Liver (tissue), 9 donors: ENCODE results near the gene CAMKV. TPM values are rescaled to one million over a fixed set of nuclear protein-coding genes. Genes with fewer than 3 reads are reported as not detected.

ENCODE experiments used
- DNase-seq: peaks from one replicate; pipeline ENCODE4 v3.0.0-alpha.2; 2017; ENCODE audit warnings: low spot score
- H3K27ac ChIP-seq, 2 donors: one replicate each; pipeline ENCODE4 v1.7.0; 2013; ENCODE audit warnings: inconsistent platforms in 2 of 2, low read length in 2 of 2, control low read depth in 1 of 2, low read depth in 1 of 2, mild to moderate bottlenecking in 1 of 2
- H3K27me3 ChIP-seq, 4 donors: one replicate each; pipeline versions ENCODE4 v1.6.1 to v1.7.0; 2013; ENCODE audit warnings: low read length in 3 of 4, inconsistent platforms in 1 of 4, mild to moderate bottlenecking in 1 of 4, moderate library complexity in 1 of 4; ENCODE audit not compliant: control insufficient read depth in 4 of 4, insufficient read depth in 4 of 4
- H3K36me3 ChIP-seq, 4 donors: one replicate each; pipeline versions ENCODE4 v1.6.1 to v1.7.0; 2013; ENCODE audit warnings: low read length in 3 of 4, mild to moderate bottlenecking in 3 of 4, low read depth in 1 of 4, moderate library complexity in 1 of 4; ENCODE audit not compliant: control insufficient read depth in 4 of 4, insufficient read depth in 3 of 4
- H3K4me1 ChIP-seq, 4 donors: one replicate each; pipeline versions ENCODE4 v1.6.1 to v1.7.0; 2013; ENCODE audit warnings: low read length in 3 of 4, mild to moderate bottlenecking in 3 of 4, moderate library complexity in 1 of 4; ENCODE audit not compliant: control insufficient read depth in 4 of 4, insufficient read depth in 4 of 4
- H3K4me3 ChIP-seq, 3 donors: one replicate each; pipeline versions ENCODE4 v1.6.1 to v1.7.0; 2013; ENCODE audit warnings: low read length in 3 of 3, control low read depth in 1 of 3, low read depth in 1 of 3, mild to moderate bottlenecking in 1 of 3
- H3K9ac ChIP-seq, 2 donors: one replicate each; pipeline ENCODE4 v1.7.0; 2013; ENCODE audit warnings: low read length in 2 of 2, mild to moderate bottlenecking in 2 of 2, moderate library complexity in 2 of 2, control low read depth in 1 of 2, low read depth in 1 of 2
- H3K9me3 ChIP-seq, 4 donors: one replicate each; pipeline versions ENCODE4 v1.6.1 to v1.7.0; 2013; ENCODE audit warnings: low read length in 3 of 4; ENCODE audit not compliant: control insufficient read depth in 4 of 4
- ATF3 ChIP-seq: IDR thresholded peaks from 2 replicates; pipeline ENCODE4 v1.6.1; 2016; ENCODE audit warnings: antibody characterized with exemption
- FOXA1 ChIP-seq: IDR thresholded peaks from 2 replicates; pipeline ENCODE4 v1.6.1; 2016; ENCODE audit warnings: antibody characterized with exemption
- FOXA2 ChIP-seq: IDR thresholded peaks from 2 replicates; pipeline ENCODE4 v1.6.1; 2016; ENCODE audit warnings: antibody characterized with exemption
- HNF4A ChIP-seq, 2 donors: conservative IDR thresholded peaks; 2 replicates each; pipeline ENCODE4 v1.6.1; 2016; ENCODE audit warnings: antibody characterized with exemption in 2 of 2, mild to moderate bottlenecking in 2 of 2
- JUND ChIP-seq, 2 donors: IDR thresholded peaks; 2 replicates each; pipeline ENCODE4 v1.6.1; 2016; ENCODE audit warnings: antibody characterized with exemption in 2 of 2
- NR2F2 ChIP-seq: IDR thresholded peaks from 2 replicates; pipeline ENCODE4 v1.6.1; 2016; ENCODE audit warnings: antibody characterized with exemption
- REST ChIP-seq: IDR thresholded peaks from 2 replicates; pipeline ENCODE4 v1.6.1; 2016; ENCODE audit warnings: antibody characterized with exemption, mild to moderate bottlenecking
- RXRA ChIP-seq, 2 donors: IDR thresholded peaks; 2 replicates each; pipeline ENCODE4 v1.6.1; 2017 to 2018; ENCODE audit warnings: antibody characterized with exemption in 2 of 2, mild to moderate bottlenecking in 1 of 2
- SP1 ChIP-seq: IDR thresholded peaks from 2 replicates; pipeline ENCODE4 v1.6.1; 2018; ENCODE audit warnings: antibody characterized with exemption, mild to moderate bottlenecking
- TAF1 ChIP-seq: conservative IDR thresholded peaks from 2 replicates; pipeline ENCODE4 v1.6.1; 2016; ENCODE audit warnings: antibody characterized with exemption, mild to moderate bottlenecking
- YY1 ChIP-seq: IDR thresholded peaks from 2 replicates; pipeline ENCODE4 v1.6.1; 2016; ENCODE audit warnings: antibody characterized with exemption, mild to moderate bottlenecking
- WGBS: extraction: QIAGEN DNeasy Blood & Tissue Kit; methylation state at CpG from one replicate; pipeline ENCODE4 v1.1.7; 2013; 5-methylcytosine and 5-hydroxymethylcytosine counted together
- polyA plus RNA-seq, 2 donors: library from polyadenylated mRNA; stranded (reverse) in 1 of 2; unstranded in 1 of 2; fragments of 200-250 nt in 1 of 2; fragments of >200 nt in 1 of 2; fragmentation: Nextera tagmentation in 1 of 2; extraction: Ambion mirVana in 1 of 2; gene quantifications; one replicate each; pipeline versions ENCODE4 v1.2.1 to v1.2.3, GENCODE V29; 2013 to 2015
- total RNA-seq, 2 donors: library from RNA; depleted of rRNA; stranded (reverse); fragments of >200 nt; gene quantifications; one replicate each; pipeline ENCODE4 v1.2.3, GENCODE V29; 2014
- TF ChIP-seq, protein P1 (sequence below): fragments of 150-350 bp; IDR thresholded peaks from 2 replicates; pipeline ENCODE4 v1.5.1; 2017; ENCODE audit warnings: improper control_type of control experiment, low read depth, low read length; ENCODE audit not compliant: missing input control
- donor health status: healthy.
- donor health status: healthy.
- donor health status: healthy.
- donor health status: healthy.
- donor health status: healthy.

Gene CAMKV
- total and polyA plus RNA-seq, 4 donors = not detected

DNA sequence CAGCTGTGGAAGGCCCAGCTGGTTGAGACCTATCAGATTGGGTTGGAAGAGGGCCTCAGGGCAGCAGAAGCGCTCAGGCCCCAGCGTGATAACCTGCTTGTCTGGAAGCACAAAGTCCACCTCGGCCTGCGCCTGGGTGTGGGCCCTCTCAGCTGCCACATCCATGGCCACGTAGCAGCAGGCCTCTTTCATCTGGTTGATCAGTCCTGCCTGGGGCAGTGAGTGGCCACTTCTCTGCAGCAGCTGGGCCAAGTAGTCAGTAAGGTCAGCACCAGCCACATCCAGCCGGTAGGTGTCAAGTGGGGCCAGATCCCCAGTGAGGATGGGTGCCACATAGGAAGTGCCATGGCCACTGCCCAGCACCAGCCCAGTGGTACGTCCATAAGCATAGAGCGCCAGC lies 3.9 kb upstream of the CAMKV start:
- 62% methylated on average over 8 of the region's 8 CpGs for WGBS
- H3K27me3 ChIP-seq = peaks cover 0 to 3% (median under 1%) of the 10 kb centered on the region in 4 donors
- no peaks in the 10 kb centered on the region for H3K36me3 ChIP-seq
- H3K9me3 ChIP-seq = no peaks in the 10 kb centered on the region
- no peak for DNase-seq
- no peak overlapping the region for H3K9ac ChIP-seq
- H3K4me1 ChIP-seq = peaks cover 3 to 8% (median 6%) of the 10 kb centered on the region in 4 donors
- no peak overlapping the region for H3K27ac ChIP-seq
- TF ChIP-seq HNF4A (conservative IDR thresholded peaks at IDR 0.05) = peak; percentile 42 to 52
- no peak for TF ChIP-seq FOXA2
- peak; percentile 26 for TF ChIP-seq SP1
- H3K4me3 ChIP-seq = no peak overlapping the region

DNA sequence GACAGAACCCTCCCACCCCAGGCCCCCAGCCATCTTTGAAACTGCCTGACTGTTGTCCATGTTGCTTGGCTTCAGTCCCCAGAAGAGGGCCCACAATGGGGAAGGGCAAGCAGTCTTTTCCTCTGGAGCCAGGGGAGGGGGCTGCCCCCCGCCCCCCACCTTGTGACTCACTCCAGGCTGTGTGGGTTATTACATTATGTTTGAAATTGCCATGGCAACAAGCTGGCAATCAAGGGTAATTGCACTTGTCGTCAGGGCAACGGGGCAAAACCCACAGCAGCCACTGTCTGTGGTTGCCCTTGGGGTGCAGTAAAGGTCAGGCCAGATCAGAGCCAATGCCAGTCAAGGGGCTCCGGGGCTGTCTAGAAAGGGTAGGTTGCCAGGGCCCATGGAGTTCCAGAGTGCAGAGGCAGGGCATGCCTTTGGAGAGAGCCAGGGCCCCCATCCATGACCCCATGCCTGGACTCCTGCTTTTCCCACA lies 3.1 kb upstream of the CAMKV start:
- no peak overlapping the region for H3K9ac ChIP-seq

DNA sequence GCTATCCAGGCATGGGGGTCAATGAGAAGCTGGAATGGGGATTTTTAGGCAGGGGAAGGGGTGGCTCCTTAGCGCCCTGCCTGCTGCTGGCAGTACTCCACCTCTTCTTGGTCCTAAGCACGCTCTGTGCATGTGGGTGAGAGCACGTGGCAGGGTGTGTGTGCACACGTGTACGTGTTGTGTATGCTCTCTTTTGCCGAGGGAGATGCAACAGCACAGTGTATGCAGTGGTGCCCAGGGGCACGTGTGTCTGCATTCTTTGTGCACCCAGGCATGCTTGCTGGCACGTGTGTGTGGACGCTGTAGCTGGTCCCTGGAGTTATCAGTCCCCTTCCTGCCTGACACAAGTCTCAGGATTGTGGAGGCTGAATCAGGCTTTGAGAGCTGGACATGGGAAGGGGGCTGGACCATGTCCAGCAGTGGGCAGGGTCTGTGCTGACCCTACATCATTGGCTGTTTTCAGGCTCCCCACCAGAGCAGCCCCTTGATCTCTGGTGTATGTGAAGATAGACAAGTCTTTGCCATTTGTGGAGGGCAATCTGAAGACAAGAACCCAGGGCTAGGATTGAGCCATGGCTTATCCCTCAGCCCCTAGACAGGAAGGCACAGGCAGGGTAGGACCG lies 1.9 kb upstream of the CAMKV start:
- Histone ChIP-seq H3K4me1 (peaks cover 3 to 8% (median 6%) of the 10 kb centered on the region in 4 donors), H3K4me3 (no peak overlapping the region), H3K27me3 (peaks cover 0 to 4% (median 2%) of the 10 kb centered on the region in 4 donors), H3K27ac (no peak overlapping the region), H3K9me3 (no peaks in the 10 kb centered on the region), H3K36me3 (no peaks in the 10 kb centered on the region), H3K9ac (no peak overlapping the region)
- TF ChIP-seq, protein P1, sequence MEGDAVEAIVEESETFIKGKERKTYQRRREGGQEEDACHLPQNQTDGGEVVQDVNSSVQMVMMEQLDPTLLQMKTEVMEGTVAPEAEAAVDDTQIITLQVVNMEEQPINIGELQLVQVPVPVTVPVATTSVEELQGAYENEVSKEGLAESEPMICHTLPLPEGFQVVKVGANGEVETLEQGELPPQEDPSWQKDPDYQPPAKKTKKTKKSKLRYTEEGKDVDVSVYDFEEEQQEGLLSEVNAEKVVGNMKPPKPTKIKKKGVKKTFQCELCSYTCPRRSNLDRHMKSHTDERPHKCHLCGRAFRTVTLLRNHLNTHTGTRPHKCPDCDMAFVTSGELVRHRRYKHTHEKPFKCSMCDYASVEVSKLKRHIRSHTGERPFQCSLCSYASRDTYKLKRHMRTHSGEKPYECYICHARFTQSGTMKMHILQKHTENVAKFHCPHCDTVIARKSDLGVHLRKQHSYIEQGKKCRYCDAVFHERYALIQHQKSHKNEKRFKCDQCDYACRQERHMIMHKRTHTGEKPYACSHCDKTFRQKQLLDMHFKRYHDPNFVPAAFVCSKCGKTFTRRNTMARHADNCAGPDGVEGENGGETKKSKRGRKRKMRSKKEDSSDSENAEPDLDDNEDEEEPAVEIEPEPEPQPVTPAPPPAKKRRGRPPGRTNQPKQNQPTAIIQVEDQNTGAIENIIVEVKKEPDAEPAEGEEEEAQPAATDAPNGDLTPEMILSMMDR = no peak
- TF ChIP-seq HNF4A (conservative IDR thresholded peaks at IDR 0.05) (no peak), REST (no peak), RXRA (IDR thresholded peaks at IDR 0.05) (no peak), NR2F2 (no peak), YY1 (no peak), JUND (IDR thresholded peaks at IDR 0.05) (no peak), FOXA1 (no peak), ATF3 (no peak)
- 85% methylated on average over 10 of the region's 10 CpGs for WGBS
- no peak for DNase-seq

More for the DNA sequence above, 3.1 kb upstream of the CAMKV start:
- H3K27ac ChIP-seq = no peak overlapping the region
- peaks cover 0 to 4% (median 2%) of the 10 kb centered on the region in 4 donors for H3K27me3 ChIP-seq
- H3K4me3 ChIP-seq = no peak overlapping the region
- H3K9me3 ChIP-seq = no peaks in the 10 kb centered on the region
- no peaks in the 10 kb centered on the region for H3K36me3 ChIP-seq
- TF ChIP-seq YY1 (no peak), TAF1 (no peak)
- WGBS = 69% methylated on average over 4 of the region's 4 CpGs
- H3K4me1 ChIP-seq = peaks cover 3 to 8% (median 6%) of the 10 kb centered on the region in 4 donors
- no peak for DNase-seq
